ENCODE results near the gene SMARCAL1.

The SMARCAL1 gene

DNA sequence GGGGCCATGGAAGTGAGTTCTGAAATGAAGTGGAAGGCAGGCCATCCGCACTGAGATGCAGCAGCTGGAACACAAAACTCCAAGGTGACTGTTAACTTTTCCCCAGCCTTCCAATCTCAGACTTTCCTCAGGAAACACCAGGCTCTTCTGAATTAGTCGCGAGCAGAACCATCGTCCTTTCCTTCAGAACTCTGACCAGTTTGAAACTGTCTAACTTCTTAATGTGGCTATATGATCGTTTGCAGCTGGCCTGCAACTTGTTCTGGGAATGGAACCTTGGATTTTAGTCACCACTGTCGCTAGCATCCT, 85.7 kb downstream of the SMARCAL1 start:
- TF ChIP-seq POLR2AphosphoS5 (IDR thresholded peaks at IDR 0.05; ENCODE audit: low read depth, low read length) (no peak), SIN3A (IDR thresholded peaks at IDR 0.05; ENCODE audit: borderline replicate concordance, insufficient read depth, low read length) (no peak), TAF1 (IDR thresholded peaks at IDR 0.05; ENCODE audit: borderline replicate concordance, insufficient read depth, low read length) (no peak), FOXP2 (optimal IDR thresholded peaks at IDR 0.05; ENCODE audit: borderline replicate concordance, extremely low read depth, extremely low read length, insufficient read depth) (no peak)
- TF ChIP-seq, protein P1, sequence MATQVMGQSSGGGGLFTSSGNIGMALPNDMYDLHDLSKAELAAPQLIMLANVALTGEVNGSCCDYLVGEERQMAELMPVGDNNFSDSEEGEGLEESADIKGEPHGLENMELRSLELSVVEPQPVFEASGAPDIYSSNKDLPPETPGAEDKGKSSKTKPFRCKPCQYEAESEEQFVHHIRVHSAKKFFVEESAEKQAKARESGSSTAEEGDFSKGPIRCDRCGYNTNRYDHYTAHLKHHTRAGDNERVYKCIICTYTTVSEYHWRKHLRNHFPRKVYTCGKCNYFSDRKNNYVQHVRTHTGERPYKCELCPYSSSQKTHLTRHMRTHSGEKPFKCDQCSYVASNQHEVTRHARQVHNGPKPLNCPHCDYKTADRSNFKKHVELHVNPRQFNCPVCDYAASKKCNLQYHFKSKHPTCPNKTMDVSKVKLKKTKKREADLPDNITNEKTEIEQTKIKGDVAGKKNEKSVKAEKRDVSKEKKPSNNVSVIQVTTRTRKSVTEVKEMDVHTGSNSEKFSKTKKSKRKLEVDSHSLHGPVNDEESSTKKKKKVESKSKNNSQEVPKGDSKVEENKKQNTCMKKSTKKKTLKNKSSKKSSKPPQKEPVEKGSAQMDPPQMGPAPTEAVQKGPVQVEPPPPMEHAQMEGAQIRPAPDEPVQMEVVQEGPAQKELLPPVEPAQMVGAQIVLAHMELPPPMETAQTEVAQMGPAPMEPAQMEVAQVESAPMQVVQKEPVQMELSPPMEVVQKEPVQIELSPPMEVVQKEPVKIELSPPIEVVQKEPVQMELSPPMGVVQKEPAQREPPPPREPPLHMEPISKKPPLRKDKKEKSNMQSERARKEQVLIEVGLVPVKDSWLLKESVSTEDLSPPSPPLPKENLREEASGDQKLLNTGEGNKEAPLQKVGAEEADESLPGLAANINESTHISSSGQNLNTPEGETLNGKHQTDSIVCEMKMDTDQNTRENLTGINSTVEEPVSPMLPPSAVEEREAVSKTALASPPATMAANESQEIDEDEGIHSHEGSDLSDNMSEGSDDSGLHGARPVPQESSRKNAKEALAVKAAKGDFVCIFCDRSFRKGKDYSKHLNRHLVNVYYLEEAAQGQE (IDR thresholded peaks at IDR 0.05; ENCODE audit: insufficient read depth in 1 of 2, low read depth in 2 of 2, low read length in 2 of 2) = no peak

DNA sequence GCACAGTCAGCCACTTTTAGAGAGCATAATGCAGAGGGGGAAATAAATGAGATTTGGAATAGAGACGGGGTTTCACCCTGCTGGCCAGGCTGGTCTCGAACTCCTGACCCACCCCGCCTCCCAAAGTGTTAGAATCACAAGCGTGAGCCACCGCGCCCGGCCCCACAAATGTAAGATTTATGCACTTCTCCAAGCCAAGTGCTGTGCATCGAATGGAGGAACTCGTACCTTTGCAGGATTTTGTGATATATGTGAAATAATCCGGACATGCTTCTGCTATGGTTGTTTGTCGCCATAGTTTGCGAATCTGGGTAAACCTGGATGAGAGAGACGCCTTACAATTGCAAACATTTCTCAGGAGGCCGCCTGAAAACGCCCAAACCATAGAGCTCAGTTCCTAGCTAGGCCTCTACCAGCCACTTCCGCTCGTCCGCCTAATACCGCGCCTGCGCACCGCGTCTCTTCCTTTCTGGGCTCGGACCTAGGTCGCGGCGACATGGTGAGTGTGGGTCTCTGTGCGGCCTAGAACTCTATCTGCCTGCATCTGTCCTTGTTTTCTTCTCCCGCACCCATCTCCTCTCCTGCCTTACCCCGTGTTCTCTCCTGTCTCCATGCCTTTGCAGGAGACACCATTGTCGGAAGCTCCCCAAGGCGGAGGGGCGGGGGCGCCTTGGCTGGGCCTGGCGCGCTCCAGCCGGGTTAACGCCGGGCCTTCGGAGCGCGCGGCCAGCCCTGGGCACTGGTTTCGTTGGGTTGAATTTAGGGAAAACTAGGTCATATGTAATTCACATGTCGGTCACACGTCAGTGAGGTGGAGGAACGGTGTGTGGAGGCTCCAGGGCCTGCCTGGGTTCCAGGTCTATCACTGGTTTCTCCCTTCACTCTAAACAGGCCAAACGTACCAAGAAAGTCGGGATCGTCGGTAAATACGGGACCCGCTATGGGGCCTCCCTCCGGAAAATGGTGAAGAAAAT, 86.4 kb downstream of the SMARCAL1 start, which contains the start of gene RPL37A:
Gene RPL37A, plus strand, starts transcription at position 466 of the 974 bp plus-strand sequence. Its CDS starts 31 bp downstream, at position 497.
- TF ChIP-seq, protein P1 (IDR thresholded peaks at IDR 0.05; ENCODE audit: insufficient read depth in 1 of 2, low read depth in 2 of 2, low read length in 2 of 2) = peak; percentile 57 to 66; a peak in 3 of 4 replicates
- TF ChIP-seq SIN3A (IDR thresholded peaks at IDR 0.05; ENCODE audit: borderline replicate concordance, insufficient read depth, low read length) (no peak), TAF1 (IDR thresholded peaks at IDR 0.05; ENCODE audit: borderline replicate concordance, insufficient read depth, low read length) (peak; percentile 100), POLR2AphosphoS5 (IDR thresholded peaks at IDR 0.05; ENCODE audit: low read depth, low read length) (peak; percentile 100), FOXP2 (optimal IDR thresholded peaks at IDR 0.05; ENCODE audit: borderline replicate concordance, extremely low read depth, extremely low read length, insufficient read depth) (no peak)

DNA sequence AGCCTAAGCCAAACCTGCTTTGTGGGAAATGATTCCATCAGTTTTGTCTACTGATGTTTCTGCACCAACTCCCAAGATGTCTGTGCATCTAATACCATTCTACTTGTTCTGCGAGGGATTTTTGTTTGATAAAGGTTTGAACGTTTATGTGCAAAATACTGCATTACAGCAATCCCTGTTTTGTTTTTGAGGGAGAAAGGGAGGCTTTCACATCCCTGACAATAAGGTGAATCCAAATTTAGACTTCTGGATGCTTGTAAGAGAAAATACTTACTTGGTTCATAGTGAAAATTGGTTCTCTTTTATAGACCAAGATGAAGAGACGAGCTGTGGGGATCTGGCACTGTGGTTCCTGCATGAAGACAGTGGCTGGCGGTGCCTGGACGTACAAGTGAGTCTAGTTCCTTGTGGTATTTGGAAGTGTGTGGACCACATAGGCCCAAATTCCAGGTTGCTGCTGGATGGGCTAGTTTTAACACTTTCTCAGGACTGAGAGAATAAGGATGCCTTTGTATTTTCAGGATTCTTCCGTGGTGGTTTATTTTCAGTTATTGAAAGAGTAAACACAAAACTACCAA, 87.4 kb downstream of the SMARCAL1 start:
- TF ChIP-seq TAF1 (IDR thresholded peaks at IDR 0.05; ENCODE audit: borderline replicate concordance, insufficient read depth, low read length) = no peak
- no peak for TF ChIP-seq SIN3A (IDR thresholded peaks at IDR 0.05; ENCODE audit: borderline replicate concordance, insufficient read depth, low read length)
- TF ChIP-seq, protein P1 (IDR thresholded peaks at IDR 0.05; ENCODE audit: insufficient read depth in 1 of 2, low read depth in 2 of 2, low read length in 2 of 2) = no peak
- no peak for TF ChIP-seq FOXP2 (optimal IDR thresholded peaks at IDR 0.05; ENCODE audit: borderline replicate concordance, extremely low read depth, extremely low read length, insufficient read depth)
- no peak; the same call in 1 of the 2 replicates for TF ChIP-seq POLR2AphosphoS5 (IDR thresholded peaks at IDR 0.05; ENCODE audit: low read depth, low read length)

DNA sequence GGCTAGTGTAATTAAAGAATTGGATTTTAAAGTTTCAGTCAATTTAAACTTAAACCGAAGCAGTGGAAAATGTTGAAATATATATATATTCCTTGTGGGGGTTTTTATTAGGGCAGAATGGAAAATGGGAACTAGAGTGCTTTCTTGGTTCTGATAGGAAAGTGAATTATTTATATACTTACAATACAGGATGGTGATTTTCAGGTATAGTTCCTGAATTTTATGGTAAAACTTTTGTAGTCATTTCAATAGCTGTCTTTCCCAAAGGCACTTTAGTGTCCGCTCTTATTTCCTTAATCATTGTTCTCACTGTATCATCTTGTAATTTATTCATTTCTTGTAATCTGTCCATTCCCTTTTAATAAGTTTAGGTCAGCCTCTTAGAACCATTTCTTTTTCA, 88.3 kb downstream of the SMARCAL1 start:
- TF ChIP-seq POLR2AphosphoS5 (IDR thresholded peaks at IDR 0.05; ENCODE audit: low read depth, low read length) (peak; percentile 3), TAF1 (IDR thresholded peaks at IDR 0.05; ENCODE audit: borderline replicate concordance, insufficient read depth, low read length) (no peak)

DNA sequence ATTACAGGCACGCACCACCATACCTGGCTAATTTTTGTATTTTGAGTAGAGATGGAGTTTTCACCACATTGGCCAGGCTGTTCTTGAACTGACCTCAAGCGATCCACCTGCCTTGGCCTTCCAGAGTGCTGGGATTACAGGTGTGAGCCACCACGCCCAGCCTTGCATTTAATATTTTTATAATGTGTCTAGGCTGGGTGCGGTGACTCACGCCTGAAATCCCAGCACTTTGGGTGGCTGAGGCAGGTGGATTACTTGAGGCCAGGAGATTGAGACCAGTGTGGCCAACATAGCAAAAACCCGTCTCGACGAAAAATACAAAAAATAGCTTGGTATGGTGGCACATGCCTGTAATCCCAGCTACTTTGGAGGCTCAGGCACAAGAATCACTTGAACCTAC, 89.6 kb downstream of the SMARCAL1 start:
- TF ChIP-seq, protein P1 (IDR thresholded peaks at IDR 0.05; ENCODE audit: insufficient read depth in 1 of 2, low read depth in 2 of 2, low read length in 2 of 2) = no peak
- no peak for TF ChIP-seq FOXP2 (optimal IDR thresholded peaks at IDR 0.05; ENCODE audit: borderline replicate concordance, extremely low read depth, extremely low read length, insufficient read depth)
- no peak for TF ChIP-seq SIN3A (IDR thresholded peaks at IDR 0.05; ENCODE audit: borderline replicate concordance, insufficient read depth, low read length)
- no peak for TF ChIP-seq TAF1 (IDR thresholded peaks at IDR 0.05; ENCODE audit: borderline replicate concordance, insufficient read depth, low read length)
- TF ChIP-seq POLR2AphosphoS5 (IDR thresholded peaks at IDR 0.05; ENCODE audit: low read depth, low read length) = no peak; the same call in 1 of the 2 replicates

Data from PFSK-1 (cell line).